ENCODE data around the gene F5. TPM values are rescaled to one million over a fixed set of nuclear protein-coding genes. Genes with fewer than 3 reads are reported as not detected.

Gene F5
- total RNA-seq, 1 experiment from 2014 or later: 0.37 TPM

- Histone ChIP-seq H3K36me3 (ENCODE audit: control insufficient read depth in 1 of 2, insufficient read depth in 2 of 2, low read length in 2 of 2) (no peaks in the 10 kb centered on the region), H4K20me1 (ENCODE audit: insufficient read depth) (no peaks in the 10 kb centered on the region), H3K27me3 (ENCODE audit: insufficient read depth, low read length) (no peaks in the 10 kb centered on the region), H2AFZ (ENCODE audit: low read depth, low read length, poor library complexity, severe bottlenecking) (no peak overlapping the region), H3K4me2 (ENCODE audit: low read length) (no peak overlapping the region), H3K9ac (ENCODE audit: low read length) (no peak overlapping the region), H3K4me1 (ENCODE audit: control insufficient read depth in 1 of 2, insufficient read depth in 2 of 2, low read length in 2 of 2) (no peaks in the 10 kb centered on the region), H3K9me2 (ENCODE audit: insufficient read depth) (no peaks in the 10 kb centered on the region), H3K9me3 (ENCODE audit: control insufficient read depth in 1 of 2, insufficient read depth in 1 of 2, low read depth in 1 of 2, low read length in 2 of 2) (no peaks in the 10 kb centered on the region), H3K27ac (ENCODE audit: low read depth, low read length) (no peak overlapping the region), H3K79me2 (ENCODE audit: insufficient read depth, low read length) (no peaks in the 10 kb centered on the region), H3K4me3 (replicated peaks in 1 of 2; ENCODE audit: low read depth in 1 of 2, low read length in 2 of 2) (no peak overlapping the region)
- ATAC-seq (peak; percentile 84), DNase-seq (ENCODE audit: low read depth, low spot score) (peak; percentile 40)
- TF ChIP-seq CTCF (IDR thresholded peaks at IDR 0.05 in 2 of 3, conservative IDR thresholded peaks at IDR 0.05 in 1 of 3; ENCODE audit: borderline replicate concordance in 1 of 3, insufficient read depth in 1 of 3, low read depth in 2 of 3, low read length in 2 of 3): peak; percentile 49 to 63 (median 60); a peak in 5 of 6 replicates
- peak; percentile 80 for TF ChIP-seq RAD21 (IDR thresholded peaks at IDR 0.05; ENCODE audit: low read depth)
- no peak for TF ChIP-seq FOSL1 (IDR thresholded peaks at IDR 0.05; ENCODE audit: low read depth)
- intact Hi-C loops (cut with micrococcal nuclease): loop anchor here (1.0 to 5.0 kb wide), 2 partner anchors 162 to 259 kb away; partner anchors contain the start of gene SELL
- no TSS peak for BruUV-seq (replicated peaks)
- ChIA-PET RAD21 (ENCODE audit: low non-redundant PET in 1 of 2, low total read pairs in 2 of 2, uncharacterized antibody in 2 of 2, unreplicated experiment in 2 of 2) (no interaction called here), POLR2A (no interaction called here), CTCF (no interaction called here)
Measured at GRCh38 chr1:169550294-169550693, 36.0 kb downstream of the F5 start.

- Histone ChIP-seq H3K27ac (ENCODE audit: low read depth, low read length) (no peak overlapping the region), H3K27me3 (ENCODE audit: insufficient read depth, low read length) (no peaks in the 10 kb centered on the region), H3K9me2 (ENCODE audit: insufficient read depth) (no peaks in the 10 kb centered on the region), H3K36me3 (ENCODE audit: control insufficient read depth in 1 of 2, insufficient read depth in 2 of 2, low read length in 2 of 2) (no peaks in the 10 kb centered on the region), H3K4me2 (ENCODE audit: low read length) (no peak overlapping the region), H3K79me2 (ENCODE audit: insufficient read depth, low read length) (no peaks in the 10 kb centered on the region), H2AFZ (ENCODE audit: low read depth, low read length, poor library complexity, severe bottlenecking) (no peak overlapping the region), H3K4me1 (ENCODE audit: control insufficient read depth in 1 of 2, insufficient read depth in 2 of 2, low read length in 2 of 2) (no peaks in the 10 kb centered on the region), H3K4me3 (replicated peaks in 1 of 2; ENCODE audit: low read depth in 1 of 2, low read length in 2 of 2) (no peak overlapping the region), H3K9ac (ENCODE audit: low read length) (no peak overlapping the region), H3K9me3 (ENCODE audit: control insufficient read depth in 1 of 2, insufficient read depth in 1 of 2, low read depth in 1 of 2, low read length in 2 of 2) (no peaks in the 10 kb centered on the region), H4K20me1 (ENCODE audit: insufficient read depth) (no peaks in the 10 kb centered on the region)
- POLR2A ChIA-PET: interaction anchor here (0.5 kb wide), 1 partner anchor 253 kb away, joined by 3 read pairs; no protein-coding TSS in a partner anchor
- CTCF ChIA-PET: interaction anchor here (1.5 kb wide), 1 partner anchor 261 kb away, joined by 3 read pairs; no protein-coding TSS in a partner anchor
- no peak for ATAC-seq
- intact Hi-C loops (cut with micrococcal nuclease): loop anchor here (10.0 kb wide), 1 partner anchor 173 kb away; no protein-coding TSS in a partner anchor
- RAD21 ChIA-PET (ENCODE audit: low non-redundant PET in 1 of 2, low total read pairs in 2 of 2, uncharacterized antibody in 2 of 2, unreplicated experiment in 2 of 2): interaction anchor here in 1 of 2 experiments (0.7 kb wide), 1 partner anchor 1270 kb away, joined by 3 read pairs; no protein-coding TSS in a partner anchor
- TF ChIP-seq CBX3 (IDR thresholded peaks at IDR 0.05; ENCODE audit: low read depth) (no peak), REST (IDR thresholded peaks at IDR 0.05; ENCODE audit: low read depth) (no peak)
- no TSS peak for BruUV-seq (replicated peaks)
- DNase-seq (ENCODE audit: low read depth, low spot score): no peak
Measured at GRCh38 chr1:169548282-169548681, 38.0 kb downstream of the F5 start.
